Fibroblast of skin of left biceps (primary cell): ENCODE measurements around the gene RRAGC.

Experiments used
- DNase-seq, 2 experiments: peaks; one replicate each; pipeline ENCODE4 v3.0.0-alpha.2; 2013; ENCODE audit warnings: low read depth in 2 of 2

Gene RRAGC, protein sequence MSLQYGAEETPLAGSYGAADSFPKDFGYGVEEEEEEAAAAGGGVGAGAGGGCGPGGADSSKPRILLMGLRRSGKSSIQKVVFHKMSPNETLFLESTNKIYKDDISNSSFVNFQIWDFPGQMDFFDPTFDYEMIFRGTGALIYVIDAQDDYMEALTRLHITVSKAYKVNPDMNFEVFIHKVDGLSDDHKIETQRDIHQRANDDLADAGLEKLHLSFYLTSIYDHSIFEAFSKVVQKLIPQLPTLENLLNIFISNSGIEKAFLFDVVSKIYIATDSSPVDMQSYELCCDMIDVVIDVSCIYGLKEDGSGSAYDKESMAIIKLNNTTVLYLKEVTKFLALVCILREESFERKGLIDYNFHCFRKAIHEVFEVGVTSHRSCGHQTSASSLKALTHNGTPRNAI

DNA sequence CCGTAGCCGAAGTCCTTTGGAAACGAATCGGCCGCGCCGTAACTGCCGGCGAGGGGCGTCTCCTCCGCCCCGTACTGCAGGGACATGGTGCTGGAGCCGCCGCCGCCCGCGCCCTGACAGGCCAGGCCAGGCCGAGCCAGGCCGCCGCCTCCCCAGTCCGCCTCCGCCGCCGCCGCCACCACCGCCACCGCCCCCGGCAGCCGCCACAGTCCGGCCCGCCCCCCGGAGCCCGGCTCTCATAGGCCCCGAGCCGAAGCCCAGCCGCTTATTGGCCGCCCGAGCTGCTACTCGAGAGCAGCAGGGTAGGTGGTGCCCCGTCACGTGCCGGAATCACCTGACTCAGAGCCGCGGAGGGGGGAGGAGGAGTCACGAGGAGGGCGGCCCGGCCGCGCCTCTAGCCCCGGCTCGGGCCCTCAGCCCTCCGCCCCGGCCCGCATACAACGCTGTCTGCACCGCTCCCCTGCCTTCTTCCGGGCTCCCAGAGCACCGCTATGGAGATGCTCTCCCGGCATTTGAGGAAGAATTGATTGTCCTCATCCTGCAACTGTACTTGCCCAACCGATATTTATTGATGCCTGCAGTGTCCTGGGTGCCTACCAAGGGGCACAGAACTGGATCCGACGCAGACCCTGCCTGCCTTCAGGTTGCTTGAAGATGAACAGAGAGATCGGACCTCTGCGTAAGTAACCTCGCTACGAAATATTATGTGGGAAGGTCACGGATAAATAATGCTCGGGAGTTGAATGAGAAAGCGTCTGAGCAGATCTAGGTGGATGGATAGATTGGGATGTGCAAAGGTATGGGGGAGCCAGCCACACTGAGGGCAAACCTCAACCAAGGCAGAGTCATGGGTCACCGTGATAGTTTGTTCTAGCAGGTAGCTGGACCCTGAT lies at the start of gene RRAGC:
Gene RRAGC, minus strand, starts transcription at position 212 of the 893 bp plus-strand sequence. Its CDS starts 126 bp downstream, at position 86.
- peak; percentile 94 to 95 for DNase-seq

DNA sequence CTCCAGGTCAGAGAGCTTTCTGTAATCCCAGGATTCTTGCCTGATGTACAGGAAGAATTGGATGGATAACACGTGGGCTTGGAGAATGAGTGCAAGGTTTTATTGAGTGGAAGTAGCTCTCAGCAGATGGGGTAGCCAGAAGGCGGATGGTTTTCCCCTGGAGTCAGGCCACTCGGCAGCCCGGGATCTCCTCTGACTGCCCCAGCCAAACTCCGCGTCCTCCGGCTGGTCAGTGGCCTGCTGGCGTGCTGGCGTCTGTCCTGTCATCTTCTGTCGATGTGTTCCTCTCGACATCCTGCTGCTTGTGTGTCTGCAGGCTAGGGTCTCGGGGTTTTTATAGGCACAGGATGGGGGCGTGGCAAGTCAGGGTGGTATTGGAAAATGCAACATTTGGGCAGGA lies 49.2 kb upstream of the RRAGC start:
- no peak for DNase-seq

DNA sequence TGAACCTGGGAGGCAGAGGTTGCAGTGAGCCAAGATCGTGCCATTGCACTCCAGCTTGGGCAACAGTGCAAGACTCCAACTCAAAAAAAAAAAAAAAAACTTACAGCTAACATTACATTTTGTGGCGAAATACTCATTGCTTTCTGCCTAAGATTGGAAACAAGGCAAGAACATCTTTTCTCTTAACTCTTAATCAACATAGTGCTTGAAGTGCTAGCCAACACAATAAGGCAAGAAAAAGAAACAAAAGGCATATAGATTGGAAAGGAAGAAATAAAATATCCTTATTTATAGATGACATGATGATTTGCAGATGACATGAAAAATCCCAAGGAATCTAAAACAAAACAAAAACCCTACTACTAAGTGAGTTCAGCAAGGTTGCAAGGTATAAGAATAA lies 46.4 kb upstream of the RRAGC start:
- DNase-seq, result no peak

- DNase-seq, result no peak
Measured at GRCh38 chr1:38899560-38899959, 40.0 kb upstream of the RRAGC start.

DNA sequence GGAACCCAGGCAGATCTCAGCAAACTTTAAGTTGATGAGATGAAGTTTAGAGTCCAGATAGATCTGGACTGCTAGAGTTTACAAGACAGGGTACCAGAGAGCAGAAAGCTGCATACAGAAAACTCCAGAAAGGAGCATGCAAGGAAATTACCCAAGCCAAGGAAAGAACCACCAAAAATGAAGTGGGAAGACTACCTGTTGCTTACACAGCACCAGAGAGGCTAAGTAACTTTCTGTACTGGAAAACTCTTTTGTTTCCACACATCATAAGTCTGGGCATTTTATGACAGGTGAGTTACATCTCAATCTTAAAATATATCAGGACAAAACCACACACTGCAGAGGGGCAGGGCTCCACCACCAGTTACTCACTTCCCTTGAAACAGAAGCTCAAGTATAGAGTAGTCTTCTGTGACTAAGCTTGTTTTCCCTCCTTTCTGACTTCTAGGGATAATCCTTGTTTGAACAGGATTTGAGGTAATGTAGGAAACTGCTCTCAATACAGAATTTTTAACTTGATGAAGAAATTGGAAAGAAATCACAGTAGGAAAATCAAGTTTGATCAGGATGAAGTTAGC lies 39.2 kb upstream of the RRAGC start:
- no peak for DNase-seq

GRCh38 chr1:38896169-38896568 lies 36.6 kb upstream of the RRAGC start:
- no peak for DNase-seq

- DNase-seq, result no peak
Measured at GRCh38 chr1:38892976-38893375, 33.4 kb upstream of the RRAGC start.

DNA sequence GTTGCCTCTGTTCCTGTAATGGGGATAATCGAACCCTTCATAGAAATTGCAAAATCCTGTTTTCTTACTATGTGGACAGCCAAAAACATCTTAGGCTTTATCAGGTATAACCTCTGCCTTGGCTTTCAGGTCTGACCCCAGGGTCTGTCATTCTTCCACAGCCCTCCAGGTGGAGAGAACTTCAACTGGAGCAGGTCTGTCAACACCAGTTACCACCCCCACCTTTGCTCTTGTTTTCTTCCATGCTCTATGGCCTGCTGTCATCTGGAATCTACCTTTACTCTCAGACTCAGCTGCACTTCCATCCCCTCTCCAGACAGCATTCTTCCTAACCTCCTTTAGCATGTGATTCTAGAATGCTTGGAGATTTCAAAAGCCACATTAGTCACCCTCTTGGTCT lies 32.2 kb upstream of the RRAGC start:
- DNase-seq, result no peak

- DNase-seq, result no peak
Measured at GRCh38 chr1:38889589-38889988, 30.0 kb upstream of the RRAGC start.

- no peak for DNase-seq
Measured at GRCh38 chr1:38888423-38889333, 29.1 kb upstream of the RRAGC start.

GRCh38 chr1:38885092-38885491 lies 25.5 kb upstream of the RRAGC start:
- DNase-seq, result no peak

DNA sequence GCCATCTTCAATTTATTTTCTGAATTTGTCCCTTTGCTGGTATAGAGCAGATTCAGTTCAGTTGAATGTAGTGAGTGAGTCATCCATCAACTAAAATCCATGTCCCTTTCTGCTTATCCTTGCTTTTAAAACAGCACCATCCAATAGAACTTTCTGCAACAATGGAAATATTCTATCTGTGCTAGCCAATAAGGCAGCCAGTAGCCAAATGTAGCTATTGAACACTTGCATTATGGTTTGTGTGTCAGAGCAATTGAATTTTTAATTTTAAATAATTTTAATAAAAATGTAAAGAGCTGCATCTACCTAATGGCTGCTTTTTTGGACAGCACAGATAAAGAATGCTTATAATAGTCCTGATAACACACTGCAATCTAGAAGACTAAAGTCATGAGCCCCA lies 21.9 kb upstream of the RRAGC start, which contains the start of gene GJA9:
Gene GJA9, minus strand, starts transcription at position 101 of the 400 bp plus-strand sequence. CDS start 5,489 bp downstream, outside the sequence.
- no peak for DNase-seq

GRCh38 chr1:38875811-38876210 lies 16.2 kb upstream of the RRAGC start:
- DNase-seq, result no peak

DNA sequence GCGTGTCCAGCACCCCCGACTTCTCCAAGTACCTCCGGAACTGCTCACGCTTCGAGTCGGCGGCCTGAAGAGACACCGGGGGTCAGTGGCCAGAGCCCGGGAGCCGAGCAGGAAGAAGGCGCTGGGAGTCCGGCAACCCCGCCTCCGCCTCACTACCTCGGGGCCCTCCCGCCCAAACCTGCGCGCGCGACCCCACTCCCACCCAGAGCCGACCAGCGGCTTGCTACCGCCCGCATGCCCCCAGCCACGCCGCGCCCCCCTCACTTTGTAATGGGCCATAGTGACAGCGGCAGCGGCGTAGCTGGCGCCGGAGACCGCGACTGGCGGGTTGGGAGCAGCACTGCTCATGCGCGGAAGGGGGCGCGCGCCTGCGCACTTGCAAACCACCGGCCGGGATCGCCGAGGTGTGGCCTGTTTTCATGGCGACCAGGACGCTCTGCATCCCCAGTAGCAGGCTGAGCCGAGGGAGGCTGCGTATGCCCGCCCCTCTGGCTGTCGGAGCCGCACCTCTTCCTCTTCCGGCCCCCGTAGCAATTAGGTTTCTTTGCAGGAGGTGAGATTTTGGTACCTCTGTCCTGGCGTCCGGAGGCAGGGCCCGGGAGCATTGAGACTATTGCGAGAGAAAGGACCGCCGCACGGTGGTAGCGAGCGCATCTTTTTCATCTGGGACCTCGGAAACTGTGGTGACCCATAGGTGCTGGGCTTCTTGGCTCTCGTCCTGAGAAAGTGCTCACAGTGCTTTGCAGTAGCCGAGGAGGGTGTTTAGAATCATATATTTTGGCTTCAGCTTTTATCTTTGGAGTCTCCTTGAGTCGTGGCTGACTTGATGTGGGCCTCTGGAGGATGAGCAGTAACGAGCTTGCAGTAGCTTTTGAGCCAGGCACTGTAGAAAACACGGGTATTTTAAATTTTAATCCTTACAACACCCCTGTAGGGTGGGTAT lies 13.7 kb upstream of the RRAGC start, which contains the start of gene MYCBP:
Gene MYCBP, minus strand, starts transcription at position 322 of the 943 bp plus-strand sequence. Its CDS starts 43 bp downstream, at position 279.
- DNase-seq, result peak; percentile 81 to 83

DNA sequence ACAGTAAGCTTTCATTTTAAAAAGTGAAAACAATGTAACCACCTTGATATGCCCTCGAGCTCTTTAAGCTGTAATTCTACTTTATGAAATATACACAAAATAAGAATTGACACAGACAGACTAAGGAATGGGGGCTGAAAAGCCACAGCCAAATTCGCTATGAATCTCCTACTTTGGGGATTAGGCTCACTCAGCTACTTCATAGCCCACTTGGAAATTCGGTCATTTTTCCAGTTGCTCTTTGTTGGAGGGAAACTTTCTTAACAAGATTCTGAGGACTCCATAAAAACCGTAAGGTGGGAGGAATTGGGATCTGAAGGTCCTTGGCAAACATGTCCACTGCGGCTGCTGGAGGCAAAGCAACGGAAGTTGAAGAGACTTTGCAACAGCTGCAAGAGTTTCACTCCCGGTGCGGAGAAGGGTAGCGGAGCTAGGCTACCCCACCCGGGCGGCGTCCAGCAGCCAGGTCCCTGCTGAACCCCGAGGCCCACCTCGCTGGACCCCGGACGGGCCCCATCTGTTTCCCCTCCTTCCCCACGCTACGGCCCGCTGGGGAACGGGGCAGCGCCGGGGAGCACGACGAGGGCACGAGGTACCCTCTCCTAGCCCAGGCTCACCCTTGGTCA lies 12.9 kb upstream of the RRAGC start:
- DNase-seq, result no peak

GRCh38 chr1:38870996-38871395 lies 11.4 kb upstream of the RRAGC start:
- no peak for DNase-seq

DNA sequence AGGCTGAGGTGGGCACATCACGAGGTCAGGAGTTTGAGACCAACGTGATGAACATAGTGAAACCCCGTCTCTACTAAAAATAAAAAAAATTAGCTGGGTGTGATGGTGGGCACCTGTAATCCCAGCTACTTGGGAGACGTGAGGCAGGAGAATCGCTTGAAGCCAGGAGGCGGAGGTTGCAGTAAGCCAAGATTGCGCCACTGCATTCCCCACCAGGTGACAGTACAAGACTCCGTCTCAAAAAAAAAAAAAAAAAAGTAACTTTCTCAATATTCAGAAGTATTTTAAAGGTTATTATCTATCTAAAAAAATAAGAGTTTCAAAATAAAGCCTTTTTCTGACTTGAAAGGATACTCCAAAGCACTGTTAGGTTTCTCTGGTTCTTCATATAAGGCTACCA lies 7.6 kb upstream of the RRAGC start:
- no peak for DNase-seq

DNA sequence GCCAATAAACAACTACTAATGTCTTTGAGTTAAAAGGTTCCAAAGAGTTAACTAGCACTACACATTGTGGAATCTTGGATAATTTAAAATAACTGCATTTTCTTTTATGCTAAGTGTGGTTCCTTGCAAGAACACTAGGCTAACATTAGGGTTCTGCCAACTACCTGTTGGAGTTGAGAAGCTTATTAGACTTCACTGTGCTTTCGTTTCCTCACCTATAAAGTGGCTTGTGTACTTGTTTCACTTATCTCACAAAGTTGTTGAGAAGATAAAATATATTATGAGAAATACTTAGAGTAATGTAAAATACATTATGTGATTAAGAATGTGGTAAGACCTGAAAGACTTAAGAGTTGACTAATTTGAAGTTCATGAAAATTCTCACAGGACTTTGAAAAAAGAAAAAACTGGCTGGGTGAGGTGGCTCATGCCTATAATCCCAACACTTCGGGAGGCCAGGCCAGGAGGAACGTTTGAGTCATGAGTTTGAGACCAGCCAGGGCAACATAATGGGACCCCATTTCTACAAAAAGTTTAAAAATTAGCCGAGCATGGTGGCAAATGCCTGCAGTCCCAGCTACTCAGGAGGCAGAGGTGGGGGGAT lies 5.6 kb upstream of the RRAGC start:
- no peak for DNase-seq

DNA sequence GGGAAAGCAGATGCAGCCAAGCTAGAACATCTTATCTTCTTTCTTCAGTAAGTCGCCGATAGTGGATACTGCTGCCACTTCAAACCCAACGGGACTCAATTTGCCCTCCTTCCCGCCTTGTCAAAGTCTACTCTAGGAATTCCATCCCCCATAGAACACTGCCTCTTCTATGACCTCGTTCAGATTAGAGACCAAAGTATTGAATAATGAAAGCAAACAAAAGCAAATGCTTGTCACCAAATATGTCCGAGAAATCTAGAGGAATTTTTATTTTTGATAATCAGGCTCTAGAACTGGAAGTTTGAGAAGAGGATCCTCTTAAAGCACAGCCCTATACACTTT lies 853 bp upstream of the RRAGC start:
- DNase-seq, result no peak
